HG02938 (cell line): ENCODE data around the gene GABRD.

ENCODE experiments used
- ATAC-seq: cut with Tn5 transposase; IDR thresholded peaks from one replicate; pipeline ENCODE4 v1.9.1; 2021; ENCODE audit warnings: mild to moderate bottlenecking, moderate library complexity; ENCODE audit not compliant: unreplicated experiment

GABRD gene

GRCh38 chr1:2016123-2016522 lies 3.0 kb upstream of the GABRD start:
- ATAC-seq, result no peak

GRCh38 chr1:2018217-2019171 lies 651 bp upstream of the GABRD start:
- no peak for ATAC-seq

- no peak for ATAC-seq
Measured at GRCh38 chr1:2019571-2020309, 595 bp downstream of the GABRD start.

- no peak for ATAC-seq
Measured at GRCh38 chr1:2020310-2020655, 1.1 kb downstream of the GABRD start.

- no peak for ATAC-seq
Measured at GRCh38 chr1:2021550-2021949, 2.4 kb downstream of the GABRD start.

GRCh38 chr1:2022063-2022770 lies 3.1 kb downstream of the GABRD start:
- ATAC-seq, result no peak

- ATAC-seq, result no peak
Measured at GRCh38 chr1:2023187-2023586, 4.0 kb downstream of the GABRD start.

GRCh38 chr1:2024451-2024850 lies 5.3 kb downstream of the GABRD start:
- ATAC-seq, result no peak

GRCh38 chr1:2024887-2025286 lies 5.7 kb downstream of the GABRD start:
- ATAC-seq, result no peak

GRCh38 chr1:2025491-2025981 lies 6.4 kb downstream of the GABRD start:
- ATAC-seq, result no peak

GRCh38 chr1:2027961-2028583 lies 8.9 kb downstream of the GABRD start:
- ATAC-seq, result no peak

- no peak for ATAC-seq
Measured at GRCh38 chr1:2028870-2029560, 9.9 kb downstream of the GABRD start.

GRCh38 chr1:2029561-2029960 lies 10.4 kb downstream of the GABRD start:
- no peak for ATAC-seq

GRCh38 chr1:2030076-2030871 lies 11.1 kb downstream of the GABRD start:
- ATAC-seq, result no peak

GRCh38 chr1:2031546-2032540 lies 12.7 kb downstream of the GABRD start:
- ATAC-seq, result no peak

- no peak for ATAC-seq
Measured at GRCh38 chr1:2032737-2033136, 13.6 kb downstream of the GABRD start.

- no peak for ATAC-seq
Measured at GRCh38 chr1:2033165-2033564, 14.0 kb downstream of the GABRD start.

- ATAC-seq, result no peak
Measured at GRCh38 chr1:2036287-2036686, 17.1 kb downstream of the GABRD start.
